Activated CD8-positive, alpha-beta T cell treated with anti-CD3 and anti-CD28 coated beads for 36 hours (primary cell): ENCODE data around the gene ATP9B. TPM values are rescaled to one million over a fixed set of nuclear protein-coding genes. Genes with fewer than 3 reads are reported as not detected.
"Not testable (repeated sequence)": the region's sequence is repeated elsewhere in the genome, so short reads cannot be mapped to it uniquely, and the experiment has no call there.

Source experiments
- ATAC-seq: fragments of 200-7000 bp; cut with Tn5 transposase; one replicate; pipeline ENCODE4 v1.10.0; 2021; ENCODE audit warnings: mild to moderate bottlenecking, moderate library complexity
- CTCF ChIA-PET: fragments of 350-600 bp; sonication (Branson Sonifier 250); formaldehyde crosslinking; loops from one replicate; lab custom pipeline; 2021; ENCODE audit warnings: antibody characterized with exemption; lab: Charles Lee
- POLR2A ChIA-PET: fragments of 350-600 bp; sonication (Branson Sonifier 250); formaldehyde crosslinking; loops from one replicate; lab custom pipeline; 2021; ENCODE audit warnings: antibody characterized with exemption; lab: Charles Lee
- DNase-seq: peaks from one replicate; pipeline ENCODE4 v3.0.0-alpha.2; 2020
- H3K27ac Mint-ChIP-seq: one replicate; pipeline ENCODE4 v1.8.0; 2021; ENCODE audit warnings: mild to moderate bottlenecking, mixed read lengths
- H3K27me3 Mint-ChIP-seq: one replicate; pipeline ENCODE4 v1.8.0; 2021; ENCODE audit warnings: mixed read lengths
- H3K36me3 Mint-ChIP-seq: one replicate; pipeline ENCODE4 v1.8.0; 2021; ENCODE audit warnings: low read depth, mixed read lengths
- H3K4me1 Mint-ChIP-seq: one replicate; pipeline ENCODE4 v1.8.0; 2021; ENCODE audit warnings: low read depth, mixed read lengths
- H3K4me3 Mint-ChIP-seq: one replicate; pipeline ENCODE4 v1.8.0; 2021; ENCODE audit warnings: mild to moderate bottlenecking, moderate library complexity, mixed read lengths
- H3K9me3 Mint-ChIP-seq: one replicate; pipeline ENCODE4 v1.8.0; 2021; ENCODE audit warnings: mixed read lengths
- CTCF ChIP-seq: fragments of 200-600 bp; IDR thresholded peaks from one replicate; pipeline ENCODE4 v1.8.0; 2022; ENCODE audit warnings: antibody characterized with exemption, mild to moderate bottlenecking
- intact Hi-C: fragments of 100-400 bp; cut with micrococcal nuclease; formaldehyde crosslinking; loops from one replicate; pipeline ENCODE4 v1.10.0; 2022
- total RNA-seq, 2 experiments: library from RNA; stranded (reverse); gene quantifications; one replicate each; pipeline ENCODE4 v1.2.3, GENCODE V29; 2021

ATP9B gene
- total RNA-seq, 2 experiments from 2014 or later: 18.9 to 21.1 TPM

GRCh38 chr18:79323471-79323870 lies 254.3 kb downstream of the ATP9B start:
- ATAC-seq (no peak), DNase-seq (no peak)
- ChIA-PET POLR2A (no interaction called here), CTCF (no interaction called here)
- Mint-ChIP-seq H3K4me3 (no peak overlapping the region), H3K4me1 (peaks cover 16% of the 10 kb centered on the region), H3K9me3 (peaks cover 6% of the 10 kb centered on the region), H3K27ac (no peak overlapping the region), H3K36me3 (peaks cover 16% of the 10 kb centered on the region), H3K27me3 (no peaks in the 10 kb centered on the region)
- intact Hi-C loops: no loop called here
- no peak for TF ChIP-seq CTCF

GRCh38 chr18:79326413-79327198 lies 257.4 kb downstream of the ATP9B start:
- no peak for TF ChIP-seq CTCF
- POLR2A ChIA-PET: interaction anchor here (1.0 kb wide), 1 partner anchor 11 kb away, joined by 3 read pairs; no protein-coding TSS in a partner anchor
- H3K4me3 Mint-ChIP-seq: no peak overlapping the region
- DNase-seq (peak; percentile 18), ATAC-seq (peak; percentile 84)
- peak overlapping the region; percentile 47 for H3K27ac Mint-ChIP-seq
- intact Hi-C loops: no loop called here
- peaks cover 6% of the 10 kb centered on the region for H3K9me3 Mint-ChIP-seq
- H3K36me3 Mint-ChIP-seq: peaks cover 20% of the 10 kb centered on the region
- CTCF ChIA-PET: no interaction called here
- H3K27me3 Mint-ChIP-seq: no peaks in the 10 kb centered on the region
- H3K4me1 Mint-ChIP-seq: peaks cover 11% of the 10 kb centered on the region

GRCh38 chr18:79327199-79327721 lies 258.1 kb downstream of the ATP9B start:
- Mint-ChIP-seq H3K4me3 (no peak overlapping the region), H3K27me3 (no peaks in the 10 kb centered on the region), H3K4me1 (peaks cover 11% of the 10 kb centered on the region), H3K27ac (peak overlapping the region; percentile 47), H3K9me3 (peaks cover 6% of the 10 kb centered on the region), H3K36me3 (peaks cover 15% of the 10 kb centered on the region)
- POLR2A ChIA-PET: interaction anchor here (1.0 kb wide), 1 partner anchor 12 kb away, joined by 3 read pairs; no protein-coding TSS in a partner anchor
- TF ChIP-seq CTCF: no peak
- CTCF ChIA-PET: no interaction called here
- intact Hi-C loops: no loop called here
- DNase-seq (peak; percentile 32), ATAC-seq (peak; percentile 73)

- CTCF ChIA-PET: not testable (repeated sequence)
Observed at GRCh38 chr18:79327915-79328314, 258.7 kb downstream of the ATP9B start.

GRCh38 chr18:79328887-79329286 lies 259.7 kb downstream of the ATP9B start:
- no peaks in the 10 kb centered on the region for H3K27me3 Mint-ChIP-seq
- intact Hi-C loops: no loop called here
- POLR2A ChIA-PET: no interaction called here

More at GRCh38 chr18:79327915-79328314, 258.7 kb downstream of the ATP9B start:
- peak overlapping the region; percentile 43 for H3K4me3 Mint-ChIP-seq
- H3K27me3 Mint-ChIP-seq, ATAC-seq, H3K9me3 Mint-ChIP-seq, intact Hi-C loops, POLR2A ChIA-PET: not testable (repeated sequence)
- peaks cover 11% of the 10 kb centered on the region for H3K4me1 Mint-ChIP-seq
- H3K36me3 Mint-ChIP-seq: peaks cover 15% of the 10 kb centered on the region
- H3K27ac Mint-ChIP-seq: peak overlapping the region; percentile 81
- peak; percentile 6 for DNase-seq

More at GRCh38 chr18:79328887-79329286, 259.7 kb downstream of the ATP9B start:
- DNase-seq (no peak), ATAC-seq (no peak)
- no peak overlapping the region for H3K27ac Mint-ChIP-seq
- TF ChIP-seq CTCF: no peak
- H3K4me3 Mint-ChIP-seq: no peak overlapping the region
- H3K9me3 Mint-ChIP-seq: peaks cover 6% of the 10 kb centered on the region
- peaks cover 11% of the 10 kb centered on the region for H3K4me1 Mint-ChIP-seq
- CTCF ChIA-PET: no interaction called here
- peaks cover 15% of the 10 kb centered on the region for H3K36me3 Mint-ChIP-seq
